GM18873 (cell line): ENCODE measurements around the gene CEP295NL.
"Not testable (repeated sequence)": the region's sequence is repeated elsewhere in the genome, so short reads cannot be mapped to it uniquely, and the experiment has no call there.

Experiments
- ATAC-seq: cut with Tn5 transposase; IDR thresholded peaks from one replicate; pipeline ENCODE4 v1.9.1; 2021; ENCODE audit warnings: mild to moderate bottlenecking, moderate library complexity, moderate number of reproducible peaks; ENCODE audit not compliant: unreplicated experiment, low FRiP score

The CEP295NL gene, protein sequence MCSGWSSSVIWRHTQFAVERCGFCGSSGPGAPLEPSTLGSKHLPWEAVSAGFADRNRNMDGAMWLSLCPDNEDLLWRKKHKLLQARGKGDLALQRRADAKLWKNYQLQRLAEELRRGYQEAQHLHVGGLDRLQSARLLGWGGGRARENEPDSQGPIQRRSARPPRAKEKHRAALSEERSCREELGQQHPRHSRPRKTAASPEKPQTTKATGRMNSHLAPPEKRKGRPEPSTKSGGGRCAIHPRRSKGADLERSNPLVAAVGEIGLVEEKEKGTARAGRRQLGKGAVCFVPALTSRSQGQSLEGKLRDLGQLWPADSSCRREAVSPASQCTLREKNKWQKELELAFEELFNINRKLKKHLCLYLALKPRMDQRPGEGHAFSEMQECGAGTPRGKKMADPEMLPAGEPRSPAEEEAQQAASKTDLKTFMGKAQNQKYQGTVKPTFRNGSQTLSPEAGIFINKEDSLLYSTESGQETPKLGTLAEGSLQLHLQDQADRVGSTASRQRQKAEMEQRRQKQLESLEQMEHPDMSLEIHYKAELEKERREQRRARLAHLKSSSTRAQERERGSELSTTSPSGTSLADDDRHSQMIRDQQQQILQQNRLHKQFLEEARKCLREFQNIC

DNA sequence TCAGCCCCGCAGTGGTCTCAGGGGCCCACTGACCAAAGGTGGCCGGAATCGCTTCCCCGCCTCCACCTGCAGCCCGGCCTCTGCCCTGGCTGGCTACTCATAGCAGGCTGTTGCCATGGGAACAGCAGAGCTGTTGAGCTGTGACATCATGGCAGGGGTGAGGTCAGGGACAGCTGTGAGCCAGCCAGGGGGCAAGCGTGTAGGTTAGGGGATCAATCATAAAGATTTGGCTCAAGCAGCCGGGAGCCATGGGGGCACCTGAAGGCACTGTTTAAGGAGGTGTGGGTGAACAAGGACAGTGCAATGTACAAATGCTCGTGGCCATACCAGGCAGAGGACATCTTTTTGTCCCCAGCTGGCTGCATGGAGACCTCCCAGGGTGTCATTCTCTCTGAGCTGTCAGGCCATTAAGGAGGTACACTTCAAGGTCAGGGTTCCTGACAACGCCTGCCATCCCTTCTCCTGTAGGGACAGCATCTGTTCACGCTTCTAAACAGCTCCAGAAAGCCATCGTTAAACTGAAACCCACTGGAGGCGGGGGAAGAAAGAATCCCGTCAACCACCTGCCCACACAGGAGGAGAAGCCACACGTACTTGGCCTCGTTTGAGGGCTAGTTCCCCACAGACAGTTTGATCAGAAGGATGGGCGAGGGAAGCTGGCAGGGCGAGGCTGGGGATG, at the start of gene CEP295NL:
Gene CEP295NL (minus strand): TSS at position 101 of the 679 bp plus-strand sequence. CDS start 1,373 bp downstream, outside the sequence.
- ATAC-seq, result no peak

DNA sequence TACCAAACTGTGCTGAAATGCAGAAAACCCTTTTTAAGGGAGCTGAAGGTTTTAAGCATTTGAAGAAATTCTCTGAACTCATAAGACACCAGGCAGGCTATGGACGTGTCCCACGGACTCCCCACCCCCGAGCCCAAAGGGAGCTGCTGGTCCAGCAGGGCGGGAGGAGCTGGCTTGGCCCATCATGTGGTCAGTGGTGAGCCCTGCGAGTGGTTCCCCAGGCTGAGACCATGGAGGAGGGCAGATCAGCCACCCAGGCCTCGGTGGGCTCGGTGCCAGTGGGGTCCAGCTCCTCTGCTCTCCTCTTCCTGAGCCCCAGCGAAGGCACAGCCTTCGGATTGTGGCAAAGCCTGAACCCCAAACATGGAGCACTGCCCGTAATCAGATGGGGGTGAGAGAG, 49.7 kb upstream of the CEP295NL start:
- ATAC-seq, result no peak

DNA sequence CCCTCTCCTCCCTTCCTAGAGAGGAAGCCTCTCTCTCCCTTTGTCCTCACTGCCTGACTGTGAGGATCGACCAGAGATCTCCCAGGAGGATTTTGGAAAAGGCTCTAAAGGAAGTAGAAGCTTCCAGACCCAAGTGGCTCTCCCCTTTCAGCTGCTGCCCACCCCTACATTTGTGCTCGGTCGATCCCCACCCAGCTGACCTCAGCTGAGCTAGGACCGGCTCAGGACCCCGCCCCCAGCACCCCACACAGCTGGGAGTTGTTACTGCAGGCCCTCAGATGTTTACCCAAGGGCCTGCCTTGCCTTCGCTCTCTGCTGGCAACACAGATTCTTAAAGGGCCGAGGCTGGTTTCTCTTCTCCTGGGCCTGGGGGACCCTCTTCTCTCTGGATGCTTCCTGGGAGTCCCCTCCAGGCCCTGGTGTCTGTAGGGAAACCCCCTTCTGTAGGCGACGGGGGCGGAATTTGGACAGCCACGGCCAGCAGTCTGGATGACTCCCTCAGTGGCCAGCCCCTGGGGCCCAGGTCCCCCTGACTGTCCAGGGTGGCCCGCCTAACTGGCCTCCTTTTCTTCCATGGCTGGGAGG, 49.1 kb upstream of the CEP295NL start:
- no peak for ATAC-seq

DNA sequence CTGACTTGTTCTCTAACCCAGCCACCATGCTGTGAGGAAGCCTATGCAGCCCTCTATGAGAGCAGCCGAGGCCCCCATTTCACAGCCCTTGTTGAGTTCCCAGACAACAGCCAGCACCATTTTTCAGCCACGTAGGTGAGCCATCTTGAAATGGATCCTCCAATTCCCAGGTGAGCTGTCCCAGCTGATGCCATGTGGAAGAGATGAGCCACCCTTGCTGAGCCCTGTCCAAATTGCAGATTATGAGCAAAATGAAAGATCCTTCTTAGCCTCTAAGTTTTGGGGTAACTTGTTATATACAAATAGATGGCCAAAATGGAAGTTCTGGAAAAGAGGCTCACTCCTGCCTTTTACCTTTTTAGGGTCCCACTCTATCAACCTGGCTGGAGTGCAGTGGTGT, 47.9 kb upstream of the CEP295NL start:
- no peak for ATAC-seq

DNA sequence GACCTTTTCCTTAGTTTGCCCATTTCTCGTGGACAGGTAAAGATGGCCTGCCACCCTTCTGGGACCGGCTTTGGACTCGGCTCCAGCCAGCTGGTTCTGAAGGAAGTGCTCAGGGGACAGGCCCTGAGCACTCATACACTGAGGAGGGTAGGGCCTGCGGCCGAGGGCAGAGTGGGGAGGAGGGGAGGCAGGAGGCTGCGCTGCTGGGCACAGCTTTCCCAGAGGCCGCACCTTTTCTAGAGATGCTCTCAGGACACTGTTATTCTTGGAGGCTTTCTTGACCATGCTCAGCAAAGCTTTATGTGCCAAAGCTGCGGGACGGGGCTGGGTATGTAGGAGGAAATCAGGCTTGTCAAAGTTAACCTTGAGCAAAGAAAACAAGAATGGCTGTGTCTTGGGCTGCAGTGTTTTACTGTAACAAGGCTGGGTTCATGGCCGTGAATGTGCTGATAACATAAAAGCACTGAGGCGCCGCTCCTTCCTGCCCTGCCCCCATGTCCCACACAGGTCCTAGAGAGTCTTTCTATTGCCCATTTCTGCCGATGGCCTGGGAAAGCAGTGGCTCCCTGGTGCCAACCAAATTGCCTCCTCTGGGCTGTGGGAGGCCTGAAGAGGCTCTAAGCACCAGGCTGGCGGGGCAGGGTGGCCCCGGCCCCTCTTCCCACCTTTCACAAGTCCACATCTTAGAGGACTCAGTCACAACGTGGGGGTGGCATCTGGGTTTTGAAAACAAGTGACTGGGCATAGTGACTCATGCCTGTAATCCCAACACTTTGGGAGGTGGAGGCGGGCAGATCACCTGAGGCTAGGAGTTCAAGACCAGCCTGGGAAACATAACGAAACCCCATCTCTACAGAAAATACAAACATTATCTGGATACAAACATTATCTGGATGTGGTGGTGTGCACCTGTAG, 44.5 kb upstream of the CEP295NL start:
- ATAC-seq, result no peak

DNA sequence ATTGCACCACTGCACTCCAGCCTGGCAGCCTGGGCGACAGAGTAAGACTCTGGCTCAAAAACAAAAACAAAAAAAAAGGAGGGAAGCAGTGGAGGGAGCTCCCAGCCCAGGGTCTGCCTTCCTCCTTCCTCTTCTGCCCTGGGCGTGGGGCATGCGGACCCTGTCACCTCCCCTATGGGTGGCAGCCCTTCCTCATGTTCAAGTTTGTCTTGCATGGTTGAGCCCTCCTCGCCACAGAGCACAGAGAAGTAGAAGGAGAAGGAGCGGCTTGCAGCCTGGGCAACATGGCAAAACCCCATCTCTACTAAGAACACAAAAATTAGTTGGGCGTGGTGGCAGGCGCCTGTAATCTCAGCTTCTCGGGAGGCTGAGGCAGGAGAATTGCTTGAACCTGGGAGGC, 43.6 kb upstream of the CEP295NL start:
- no peak for ATAC-seq

DNA sequence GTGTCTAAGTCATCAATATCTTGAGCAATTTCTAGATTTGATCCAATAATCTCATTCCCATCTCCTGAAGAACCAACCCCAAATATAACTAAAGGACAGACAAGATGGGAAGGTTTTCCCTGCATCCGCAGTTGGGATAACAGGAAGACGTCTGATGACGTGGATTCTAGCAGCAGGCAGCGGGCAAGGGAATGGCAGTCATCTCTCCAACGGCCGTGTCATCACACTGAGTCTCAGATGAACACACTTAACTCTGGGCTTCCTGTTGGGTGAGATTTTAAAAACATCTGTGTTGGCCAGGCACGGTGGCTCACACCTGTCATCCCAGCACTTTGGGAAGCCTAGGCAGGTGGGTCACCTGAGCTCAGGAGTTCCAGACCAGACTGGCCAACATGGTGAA, 43.1 kb upstream of the CEP295NL start:
- no peak for ATAC-seq

DNA sequence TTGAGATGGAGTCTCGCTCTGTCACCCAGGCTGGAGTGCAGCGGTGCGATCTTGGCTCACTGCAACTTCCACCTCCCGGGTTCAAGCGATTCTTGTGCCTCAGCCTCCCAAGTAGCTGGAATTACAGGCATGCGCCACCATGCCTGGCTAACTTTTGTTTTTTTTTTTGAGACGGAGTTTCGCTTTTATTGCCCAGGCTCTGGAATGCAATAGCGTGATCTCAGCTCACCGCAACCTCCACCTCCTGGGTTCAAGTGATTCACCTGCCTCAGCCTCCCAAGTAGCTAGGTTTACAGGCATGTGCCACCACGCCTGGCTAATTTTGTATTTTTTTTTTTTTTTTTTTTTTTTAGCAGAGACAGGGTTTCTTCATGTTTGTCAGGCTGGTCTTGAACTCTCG, 42.5 kb upstream of the CEP295NL start:
- ATAC-seq, result not testable (repeated sequence)

DNA sequence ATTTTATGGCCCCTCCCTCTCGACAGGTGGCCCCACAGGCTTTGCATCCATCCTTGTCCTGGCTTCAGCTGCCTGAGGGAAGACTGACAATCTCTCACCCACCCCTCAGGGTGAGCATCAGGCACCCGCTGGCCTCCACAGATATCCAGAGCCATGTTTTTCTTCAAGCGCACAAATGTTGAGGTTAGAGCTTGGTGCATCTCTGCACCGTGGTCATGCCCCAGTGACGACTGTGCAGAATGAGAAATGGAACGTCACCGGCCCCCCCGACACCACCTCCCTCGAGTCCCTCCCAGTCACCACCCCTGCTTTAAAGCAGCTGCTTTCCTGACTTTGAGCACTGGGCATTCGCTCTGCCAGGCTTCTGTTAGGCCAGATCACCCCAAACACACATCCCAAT, 42.0 kb upstream of the CEP295NL start:
- no peak for ATAC-seq

DNA sequence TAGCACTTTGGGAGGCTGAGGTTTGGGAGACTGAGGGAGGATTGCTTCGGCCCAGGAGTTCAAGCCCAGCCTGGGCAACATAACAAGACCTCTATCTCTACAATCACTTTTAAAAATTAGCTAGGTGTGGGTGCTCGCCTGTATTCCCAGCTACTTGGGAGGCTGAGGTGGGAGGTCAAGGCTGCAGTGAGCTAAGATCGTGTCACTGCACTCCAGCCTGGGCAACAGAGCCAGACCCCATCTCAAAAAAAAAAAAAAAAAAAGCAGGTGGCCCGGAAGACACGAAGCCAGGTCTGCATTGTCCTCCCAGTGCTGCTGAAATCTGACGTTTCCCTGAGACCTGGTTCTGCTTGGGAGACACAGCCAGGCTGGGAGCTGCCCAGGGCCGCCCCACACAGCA, 41.0 kb upstream of the CEP295NL start:
- no peak for ATAC-seq

DNA sequence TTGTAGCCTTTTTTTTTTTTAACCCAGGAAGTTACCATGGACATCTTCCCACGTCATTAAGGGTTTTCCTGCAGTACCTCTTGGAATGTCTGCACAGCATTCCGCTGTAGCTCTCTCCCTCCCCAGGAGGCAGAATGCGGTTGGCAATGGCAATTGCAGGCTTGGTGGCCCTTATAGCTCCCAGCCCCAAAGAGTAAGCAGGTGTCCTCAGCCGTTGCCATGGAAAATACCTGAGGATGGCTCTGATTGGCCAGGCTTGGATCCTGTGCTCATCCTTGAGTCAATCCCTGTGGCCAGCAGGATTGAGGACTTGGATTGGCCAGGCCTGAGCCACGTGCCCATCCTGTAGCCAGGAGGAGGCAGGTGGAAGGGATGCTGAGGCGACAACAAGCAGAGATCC, 37.7 kb upstream of the CEP295NL start:
- no peak for ATAC-seq

DNA sequence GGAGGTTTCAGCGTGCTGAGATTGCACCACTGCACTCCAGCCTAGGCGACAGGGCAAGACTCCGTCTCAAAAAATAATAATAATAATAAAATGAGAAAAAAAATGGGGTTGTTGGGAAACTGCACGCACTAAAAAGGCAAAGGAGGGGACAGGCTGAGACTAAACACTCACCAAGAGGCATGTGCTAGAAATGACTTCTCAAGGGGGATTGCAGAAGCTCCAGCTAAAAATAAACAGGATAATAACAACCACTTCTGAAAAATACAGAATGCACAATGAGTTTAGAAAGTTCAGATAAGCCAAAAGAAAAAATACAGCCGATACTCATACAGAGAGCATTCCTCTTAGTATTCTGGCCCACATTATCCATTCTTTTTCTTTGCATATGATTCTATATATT, 37.3 kb upstream of the CEP295NL start:
- no peak for ATAC-seq

DNA sequence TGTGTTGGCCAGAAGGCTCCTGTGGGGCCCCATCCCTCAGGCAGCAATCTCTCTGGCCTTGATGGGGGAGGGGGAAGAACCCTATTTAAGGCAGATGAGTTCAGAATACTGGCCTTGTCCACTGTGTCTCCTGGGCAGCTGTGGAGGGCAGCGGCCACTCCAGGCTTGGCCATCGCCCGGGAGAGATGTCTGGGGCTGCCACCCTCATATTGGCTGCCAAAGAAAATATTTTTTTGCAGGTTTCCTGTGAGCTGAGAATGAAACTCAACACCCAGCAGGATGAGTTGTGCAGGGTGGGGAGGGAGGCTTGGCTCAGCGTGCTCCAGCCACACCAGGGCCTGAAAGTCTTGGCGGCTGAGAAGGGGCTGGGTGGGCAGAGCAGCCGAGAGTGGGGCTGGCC, 36.6 kb upstream of the CEP295NL start:
- no peak for ATAC-seq

DNA sequence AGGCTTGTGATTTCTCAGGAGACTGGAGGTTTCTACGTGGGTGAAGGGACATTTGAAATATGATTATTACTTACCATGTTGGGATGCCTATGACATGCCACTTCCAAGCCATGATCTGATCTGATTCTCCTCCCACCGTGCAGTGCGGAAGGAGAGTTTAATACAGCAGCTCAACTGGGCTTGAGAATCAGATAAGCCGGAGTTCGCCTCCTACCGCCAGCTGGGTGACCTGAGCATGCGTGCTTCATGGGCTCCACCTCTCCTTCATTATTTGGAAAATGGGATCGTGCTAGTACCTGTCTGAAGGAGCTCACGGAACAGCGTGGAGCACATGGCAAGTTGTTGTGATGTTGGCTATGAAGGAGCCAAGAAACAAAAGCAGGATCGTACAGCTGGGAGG, 34.6 kb upstream of the CEP295NL start:
- ATAC-seq, result no peak

DNA sequence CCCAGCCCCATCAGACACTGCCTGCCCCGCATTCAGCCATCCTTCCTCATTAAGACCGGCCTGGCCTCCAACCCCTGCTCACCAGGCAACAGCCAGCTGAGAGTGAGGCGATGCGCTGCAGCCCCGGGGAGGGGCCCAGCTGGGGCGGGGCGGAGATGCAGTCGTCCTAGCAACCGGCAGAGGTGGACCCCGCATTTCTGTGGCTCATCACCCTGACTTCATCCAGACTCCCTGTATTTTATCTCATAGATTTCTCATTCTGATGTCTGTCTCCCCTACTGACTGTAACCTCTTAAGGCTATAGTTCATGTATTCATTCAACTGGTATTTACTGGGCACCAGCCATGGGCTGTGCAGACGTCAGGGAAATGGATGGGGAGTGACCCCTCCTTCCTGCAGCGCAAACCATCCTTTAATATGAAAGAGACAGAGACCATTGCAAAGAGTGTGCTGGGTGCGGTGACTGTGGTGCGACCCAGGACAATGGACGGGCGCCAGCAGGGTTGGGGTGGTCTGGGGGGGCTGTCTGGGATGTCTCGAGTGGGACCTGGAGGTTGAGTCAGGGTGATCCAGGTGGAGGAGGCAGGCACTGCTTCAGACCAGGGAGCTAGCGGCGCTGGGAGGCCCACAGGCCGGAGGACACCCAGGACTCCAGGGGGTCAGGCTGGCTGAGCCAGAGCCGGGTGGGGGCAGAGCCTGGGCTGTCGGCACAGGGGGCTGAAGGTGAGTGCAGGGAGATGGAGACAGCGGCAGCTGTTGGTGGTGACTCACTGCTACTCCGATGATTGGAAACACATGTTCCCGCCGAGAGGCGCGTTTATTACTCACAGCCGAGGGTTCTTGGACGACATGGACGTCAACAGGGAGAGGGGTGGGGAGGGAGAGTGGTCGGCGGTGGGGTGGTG, 32.7 kb upstream of the CEP295NL start:
- ATAC-seq, result no peak

DNA sequence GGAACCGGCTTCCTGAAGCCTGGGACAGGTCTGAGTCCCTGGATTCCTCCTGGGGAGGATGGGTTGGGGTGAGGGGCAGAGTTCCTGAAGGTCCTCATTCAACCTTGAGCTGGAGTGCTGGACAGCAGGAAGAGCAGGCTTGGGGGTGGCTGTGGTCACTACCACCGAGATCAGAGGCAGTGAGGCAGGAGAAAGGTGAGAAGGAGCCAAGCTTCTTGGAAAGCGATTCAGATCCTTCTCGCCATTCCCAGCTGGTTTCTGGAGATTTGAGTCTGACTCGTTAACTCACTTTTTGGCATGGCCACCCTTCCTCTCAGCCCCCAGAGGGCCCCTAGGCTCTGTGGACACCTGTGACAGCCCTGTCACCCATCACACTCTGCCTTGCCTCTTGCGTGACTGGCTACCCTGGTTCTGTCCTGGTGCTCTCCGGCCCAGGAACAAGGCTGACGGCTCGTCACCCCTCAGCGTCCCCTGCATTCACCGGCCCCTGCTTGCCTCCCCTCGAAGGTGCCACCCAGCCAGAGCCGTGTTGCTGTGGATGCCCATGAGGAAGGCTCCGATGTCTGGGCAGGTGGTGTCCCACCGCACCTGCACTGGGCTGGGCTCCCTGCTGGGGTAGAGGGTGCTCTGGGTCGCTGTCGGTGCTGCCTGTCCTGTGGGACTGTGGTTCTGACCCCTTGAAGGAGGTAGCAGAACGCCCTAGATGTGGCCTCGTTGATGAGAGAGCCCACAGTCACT, 31.8 kb upstream of the CEP295NL start:
- no peak for ATAC-seq

DNA sequence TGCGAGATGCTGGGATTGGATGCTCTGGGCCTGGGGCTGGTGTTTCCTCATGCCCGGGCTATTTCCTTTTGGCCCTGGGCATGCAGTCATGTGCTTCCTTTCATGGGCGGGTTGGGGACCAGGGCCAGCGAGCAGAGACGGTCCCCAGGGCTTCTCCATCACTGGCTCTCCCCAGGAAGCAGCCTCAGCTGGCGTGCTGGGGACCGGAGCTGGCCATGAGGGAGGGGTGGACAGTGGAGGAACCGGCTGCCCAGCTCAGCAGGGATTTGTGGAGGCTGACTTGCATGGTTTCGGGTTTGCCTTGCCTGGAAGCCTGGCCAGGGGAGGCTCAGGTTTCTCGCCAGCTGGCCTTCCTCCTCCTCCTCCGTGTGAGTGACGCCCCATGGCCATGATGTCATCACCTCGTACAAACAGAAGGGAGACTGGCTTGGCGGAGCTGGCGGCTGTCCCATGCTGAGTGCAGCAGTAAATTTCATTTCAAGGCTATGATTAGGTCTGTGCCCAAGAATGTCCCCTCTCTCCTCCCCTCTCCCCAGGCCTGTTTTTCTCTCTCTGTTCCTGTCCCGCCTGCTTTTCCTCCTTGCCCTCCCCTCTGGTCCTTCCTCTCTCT, 31.1 kb upstream of the CEP295NL start:
- ATAC-seq, result no peak
